HG03196 (cell line): Measurements from ENCODE around the gene ITGAD.
"Not testable (repeated sequence)": the region's sequence is repeated elsewhere in the genome, so short reads cannot be mapped to it uniquely, and the experiment has no call there.

Experiments
- ATAC-seq: cut with Tn5 transposase; IDR thresholded peaks from one replicate; pipeline ENCODE4 v1.9.1; 2021; ENCODE audit not compliant: unreplicated experiment

Gene ITGAD

GRCh38 chr16:31403590-31404352 lies 10.6 kb downstream of the ITGAD start:
- ATAC-seq, result no peak

DNA sequence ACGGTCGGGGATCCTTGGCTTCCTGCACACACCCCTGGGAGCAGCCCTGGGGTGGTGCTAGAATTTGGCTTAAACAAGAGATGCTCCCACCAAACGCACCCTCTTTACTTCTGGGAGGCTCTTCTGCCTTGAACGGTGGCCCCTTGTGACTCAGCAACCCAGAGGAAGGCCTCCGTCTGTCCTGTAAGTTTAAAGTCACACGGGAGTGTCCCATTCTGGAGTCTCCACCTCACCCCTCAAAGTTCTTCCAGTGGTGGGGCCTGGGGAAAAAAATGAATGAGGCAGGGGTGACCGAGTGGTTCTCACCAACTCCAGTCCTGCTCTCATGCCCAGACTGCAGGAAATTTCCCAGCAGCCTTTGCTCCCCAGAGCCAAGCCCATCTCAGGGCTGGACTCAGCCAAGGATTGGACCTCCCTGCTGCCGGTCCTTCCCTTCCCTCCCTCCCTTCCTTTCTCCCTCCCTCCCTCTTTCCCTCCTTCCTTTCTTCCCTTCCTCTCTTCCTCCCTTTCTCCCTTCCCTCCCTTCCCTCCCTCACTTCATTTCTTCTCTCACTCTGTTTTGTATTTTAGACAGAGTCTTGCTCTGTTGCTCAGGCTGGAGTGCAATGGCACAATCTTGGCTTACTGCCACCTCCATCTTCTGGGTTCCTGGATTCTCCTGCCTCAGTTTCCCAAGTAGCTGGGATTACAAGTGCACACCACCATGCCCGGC lies 11.4 kb downstream of the ITGAD start:
- ATAC-seq, result no peak

- no peak for ATAC-seq
These were observed 14.3 kb downstream of the ITGAD start for GRCh38 chr16:31407406-31407805.

- ATAC-seq, result no peak
These were observed 16.3 kb downstream of the ITGAD start for GRCh38 chr16:31409433-31409832.

DNA sequence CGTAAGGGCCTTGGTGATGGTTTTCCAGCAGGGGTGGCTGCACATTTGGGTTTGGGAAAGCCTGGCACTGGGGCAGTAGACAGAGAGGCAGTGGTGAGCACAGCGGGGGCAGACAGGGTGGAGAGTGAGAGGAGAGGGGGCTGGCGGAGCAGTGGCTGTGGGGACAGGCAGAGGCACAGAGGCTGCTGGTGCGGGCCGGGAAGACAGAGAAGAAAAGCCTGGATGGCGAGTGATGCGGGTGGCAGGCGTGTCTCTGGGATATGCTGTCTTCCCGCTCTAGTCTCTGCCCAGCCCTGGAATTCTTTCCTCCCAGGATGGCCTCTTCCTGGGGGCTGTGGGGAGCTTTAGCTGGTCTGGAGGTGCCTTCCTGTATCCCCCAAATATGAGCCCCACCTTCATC lies 16.9 kb downstream of the ITGAD start:
- no peak for ATAC-seq

DNA sequence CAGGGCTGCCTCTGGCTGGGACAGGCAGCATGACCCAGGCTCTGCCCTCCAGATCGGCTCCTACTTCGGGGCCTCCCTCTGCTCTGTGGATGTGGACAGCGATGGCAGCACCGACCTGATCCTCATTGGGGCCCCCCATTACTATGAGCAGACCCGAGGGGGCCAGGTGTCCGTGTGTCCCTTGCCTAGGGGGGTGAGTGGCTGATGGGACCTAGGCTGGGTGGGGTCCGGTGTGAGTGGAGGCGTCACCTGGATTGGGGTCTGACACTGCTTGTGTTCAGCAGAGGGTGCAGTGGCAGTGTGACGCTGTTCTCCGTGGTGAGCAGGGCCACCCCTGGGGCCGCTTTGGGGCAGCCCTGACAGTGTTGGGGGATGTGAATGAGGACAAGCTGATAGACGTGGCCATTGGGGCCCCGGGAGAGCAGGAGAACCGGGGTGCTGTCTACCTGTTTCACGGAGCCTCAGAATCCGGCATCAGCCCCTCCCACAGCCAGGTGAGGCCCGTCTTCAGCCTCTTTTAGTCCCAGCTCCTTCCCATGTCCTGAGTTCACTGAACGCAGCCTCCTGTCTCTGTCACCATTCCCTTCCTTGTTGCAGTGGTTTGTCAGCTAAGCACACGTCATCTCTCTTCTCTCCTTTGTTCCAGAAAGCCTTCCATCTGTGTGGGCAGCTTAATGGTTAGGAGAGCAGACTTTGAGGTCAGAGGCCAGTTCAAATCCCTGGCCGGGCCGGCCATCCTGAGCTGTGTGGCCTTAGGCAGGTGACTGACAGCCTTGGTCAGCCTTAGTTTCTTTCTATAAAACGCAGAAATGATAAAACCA lies 18.1 kb downstream of the ITGAD start:
- ATAC-seq, result no peak

DNA sequence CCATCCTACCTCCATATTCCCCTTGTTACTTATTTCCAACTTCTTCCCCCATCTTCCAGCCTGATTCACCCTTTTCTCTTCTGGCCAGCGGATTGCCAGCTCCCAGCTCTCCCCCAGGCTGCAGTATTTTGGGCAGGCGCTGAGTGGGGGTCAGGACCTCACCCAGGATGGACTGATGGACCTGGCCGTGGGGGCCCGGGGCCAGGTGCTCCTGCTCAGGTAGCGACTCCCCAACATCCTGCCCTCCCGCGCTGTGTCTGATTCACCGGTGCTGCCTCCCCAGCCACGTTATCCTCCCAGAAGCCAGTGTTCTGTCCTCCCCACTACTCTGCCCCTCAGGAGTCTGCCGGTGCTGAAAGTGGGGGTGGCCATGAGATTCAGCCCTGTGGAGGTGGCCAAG lies 19.6 kb downstream of the ITGAD start:
- no peak for ATAC-seq

GRCh38 chr16:31413381-31413780 lies 20.2 kb downstream of the ITGAD start:
- no peak for ATAC-seq

- ATAC-seq, result no peak
These were observed 20.8 kb downstream of the ITGAD start for GRCh38 chr16:31413943-31414342.

DNA sequence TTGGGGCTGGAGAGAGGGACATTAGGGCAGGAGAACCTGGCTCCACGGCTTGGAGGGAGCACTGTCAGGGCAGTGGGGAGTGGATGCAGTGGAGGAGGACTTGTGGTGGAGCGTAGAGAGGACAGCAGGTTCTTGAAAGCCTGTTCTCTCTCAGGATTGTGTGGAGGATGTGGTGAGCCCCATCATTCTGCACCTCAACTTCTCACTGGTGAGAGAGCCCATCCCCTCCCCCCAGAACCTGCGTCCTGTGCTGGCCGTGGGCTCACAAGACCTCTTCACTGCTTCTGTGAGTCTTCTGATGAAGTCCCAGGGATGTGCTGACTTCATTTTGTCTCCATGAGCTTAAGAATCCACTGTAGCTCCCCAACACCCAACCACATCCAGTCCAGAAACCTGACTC lies 21.6 kb downstream of the ITGAD start:
- no peak for ATAC-seq

GRCh38 chr16:31416371-31416770 lies 23.2 kb downstream of the ITGAD start:
- ATAC-seq, result no peak

DNA sequence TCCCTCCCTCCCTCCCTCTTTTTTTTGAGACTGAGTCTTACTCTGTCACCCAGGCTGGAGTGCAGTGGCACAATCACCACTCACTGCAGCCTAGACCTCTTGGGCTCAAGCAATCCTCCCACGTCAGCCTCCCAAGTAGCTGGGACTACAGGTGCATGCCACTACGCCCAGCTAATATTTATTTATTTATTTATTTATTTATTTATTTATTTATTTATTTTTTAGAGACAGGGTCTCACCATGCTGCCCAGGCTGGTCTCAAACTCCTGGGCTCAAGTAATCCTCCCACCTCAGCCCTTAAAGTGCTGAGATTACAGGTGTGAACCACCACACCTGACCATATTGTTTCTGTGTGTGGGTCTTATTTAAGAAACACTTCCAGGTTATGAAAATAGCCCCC lies 23.9 kb downstream of the ITGAD start:
- ATAC-seq, result not testable (repeated sequence)

- no peak for ATAC-seq
These were observed 24.8 kb downstream of the ITGAD start for GRCh38 chr16:31417916-31418315.

DNA sequence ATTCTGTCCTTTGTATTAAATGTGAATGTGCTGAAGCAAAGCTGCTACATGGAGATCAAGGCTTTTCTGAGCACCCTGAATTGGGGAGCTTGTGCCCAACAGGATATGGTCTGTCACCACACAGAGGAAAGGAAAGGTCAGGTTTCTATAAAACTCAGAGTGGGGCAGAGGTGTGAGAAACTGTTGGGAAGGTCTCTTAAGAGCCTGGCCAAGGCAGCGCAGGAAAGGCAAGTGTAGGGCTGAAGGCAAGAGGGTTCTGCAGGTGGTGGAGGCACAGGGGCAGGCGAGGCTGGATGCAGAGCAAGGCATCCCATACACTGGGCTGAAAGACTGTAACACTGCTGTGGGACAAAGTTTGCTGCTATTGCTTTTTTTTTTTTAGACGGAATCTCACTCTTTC lies 26.9 kb downstream of the ITGAD start:
- no peak for ATAC-seq

- ATAC-seq, result no peak
These were observed 28.5 kb downstream of the ITGAD start for GRCh38 chr16:31421587-31421986.

- no peak for ATAC-seq
These were observed 30.1 kb downstream of the ITGAD start for GRCh38 chr16:31423241-31423640.

DNA sequence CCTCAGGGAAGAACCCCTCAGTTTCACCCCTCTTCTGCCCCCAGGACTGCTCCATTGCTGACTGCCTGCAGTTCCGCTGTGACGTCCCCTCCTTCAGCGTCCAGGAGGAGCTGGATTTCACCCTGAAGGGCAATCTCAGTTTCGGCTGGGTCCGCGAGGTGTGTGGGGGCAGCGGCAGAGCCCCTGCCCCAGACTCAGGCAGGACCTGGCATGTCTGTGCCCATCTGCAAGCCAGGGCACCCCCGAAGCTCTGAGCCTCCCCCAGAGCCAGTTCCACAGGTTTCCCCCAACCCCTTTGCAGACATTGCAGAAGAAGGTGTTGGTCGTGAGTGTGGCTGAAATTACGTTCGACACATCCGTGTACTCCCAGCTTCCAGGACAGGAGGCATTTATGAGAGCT lies 30.7 kb downstream of the ITGAD start:
- ATAC-seq, result no peak

GRCh38 chr16:31427441-31428278 lies 34.5 kb downstream of the ITGAD start:
- no peak for ATAC-seq

- ATAC-seq, result no peak
These were observed 35.1 kb downstream of the ITGAD start, which contains the start of gene COX6A2 for GRCh38 chr16:31428279-31428597. Gene COX6A2, minus strand, starts transcription at chr16:31428360. Its CDS starts 35 bp downstream, at chr16:31428325.

- ATAC-seq, result no peak
These were observed 35.6 kb downstream of the ITGAD start for GRCh38 chr16:31428638-31429247.
